ENCODE measurements around the gene RAB37. TPM values are rescaled to one million over a fixed set of nuclear protein-coding genes. Genes with fewer than 3 reads are reported as not detected.

Gene RAB37
- total RNA-seq, 1 donor from 2014 or later, result 0.38 TPM

- Mint-ChIP-seq H3K36me3 (no peaks in the 10 kb centered on the region), H3K4me3 (no peak overlapping the region), H3K27me3 (ENCODE audit: low read depth) (peaks cover 2% of the 10 kb centered on the region), H3K4me1 (peaks cover 1% of the 10 kb centered on the region), H3K9me3 (no peaks in the 10 kb centered on the region), H3K27ac (no peak overlapping the region)
- no peak for DNase-seq (ENCODE audit: low spot score in 2 of 2, unreplicated experiment in 2 of 2)
- no peak for TF ChIP-seq CTCF (IDR thresholded peaks at IDR 0.05; ENCODE audit: unreplicated experiment)
Measured at GRCh38 chr17:74731347-74731605, 5.8 kb upstream of the RAB37 start.

- Mint-ChIP-seq H3K4me3 (no peak overlapping the region), H3K4me1 (peaks cover 5% of the 10 kb centered on the region), H3K36me3 (no peaks in the 10 kb centered on the region), H3K27me3 (ENCODE audit: low read depth) (peaks cover 3% of the 10 kb centered on the region), H3K9me3 (no peaks in the 10 kb centered on the region), H3K27ac (no peak overlapping the region)
- DNase-seq (ENCODE audit: low spot score in 2 of 2, unreplicated experiment in 2 of 2), result no peak
- no peak for TF ChIP-seq CTCF (IDR thresholded peaks at IDR 0.05; ENCODE audit: unreplicated experiment)
Measured at GRCh38 chr17:74732042-74732867, 4.8 kb upstream of the RAB37 start.

- Mint-ChIP-seq H3K27ac (no peak overlapping the region), H3K4me1 (peaks cover 13% of the 10 kb centered on the region), H3K9me3 (no peaks in the 10 kb centered on the region)
Measured at GRCh38 chr17:74733365-74734122, 3.5 kb upstream of the RAB37 start.

DNA sequence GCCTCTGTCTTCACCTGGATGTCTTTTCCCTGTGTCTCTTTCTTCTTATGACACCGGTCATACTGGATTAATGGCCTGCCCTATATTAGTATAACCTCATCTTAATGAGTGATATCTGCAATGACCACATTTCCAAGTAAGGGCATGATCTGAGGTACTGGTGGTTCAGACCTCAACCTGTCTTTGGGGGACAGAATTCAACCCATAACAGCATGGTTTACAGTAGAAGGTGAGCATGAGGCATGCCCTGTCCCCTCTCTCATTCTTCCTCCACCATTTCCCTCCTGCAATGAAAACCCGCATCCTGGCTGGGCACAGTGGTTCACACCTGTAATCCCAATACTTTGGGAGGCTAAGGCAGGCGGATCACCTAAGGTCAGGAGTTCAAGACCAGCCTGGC is 2.8 kb upstream of the RAB37 start:
- Mint-ChIP-seq H3K27ac (no peak overlapping the region), H3K4me3 (no peak overlapping the region)

More at GRCh38 chr17:74733365-74734122, 3.5 kb upstream of the RAB37 start:
- TF ChIP-seq CTCF (IDR thresholded peaks at IDR 0.05; ENCODE audit: unreplicated experiment), result no peak
- DNase-seq (ENCODE audit: low spot score in 2 of 2, unreplicated experiment in 2 of 2), result no peak
- H3K4me3 Mint-ChIP-seq, result no peak overlapping the region
- H3K36me3 Mint-ChIP-seq, result no peaks in the 10 kb centered on the region
- H3K27me3 Mint-ChIP-seq (ENCODE audit: low read depth), result peaks cover 16% of the 10 kb centered on the region

More for the DNA sequence above, 2.8 kb upstream of the RAB37 start:
- peaks cover 15% of the 10 kb centered on the region for H3K4me1 Mint-ChIP-seq
- no peaks in the 10 kb centered on the region for H3K36me3 Mint-ChIP-seq
- H3K27me3 Mint-ChIP-seq (ENCODE audit: low read depth), result peaks cover 23% of the 10 kb centered on the region
- no peak for TF ChIP-seq CTCF (IDR thresholded peaks at IDR 0.05; ENCODE audit: unreplicated experiment)
- no peaks in the 10 kb centered on the region for H3K9me3 Mint-ChIP-seq
- no peak for DNase-seq (ENCODE audit: low spot score in 2 of 2, unreplicated experiment in 2 of 2)
